Neural progenitor cell (in vitro differentiated cells): ENCODE data around the gene METRNL. TPM values are rescaled to one million over a fixed set of nuclear protein-coding genes. Genes with fewer than 3 reads are reported as not detected.

ENCODE experiments used
- DNase-seq: peaks from one replicate; pipeline ENCODE4 v3.0.0-alpha.2; 2016; ENCODE audit warnings: low spot score
- H2AFZ ChIP-seq: fragments of 200-600 bp; sonication (generic); replicated peaks from 2 replicates; pipeline ENCODE4 v1.6.1; 2016; ENCODE audit warnings: antibody characterized with exemption
- H3F3A ChIP-seq: fragments of 200-600 bp; sonication (generic); 2 replicates; pipeline ENCODE4 v1.6.1; 2016; ENCODE audit warnings: antibody characterized with exemption, low read depth
- H3K27ac ChIP-seq: fragments of 200-600 bp; sonication (generic); 2 replicates; pipeline ENCODE4 v1.5.1; 2016; ENCODE audit warnings: mild to moderate bottlenecking
- H3K27me3 ChIP-seq: fragments of 200-600 bp; sonication (generic); 2 replicates; pipeline ENCODE4 v1.6.1; 2016; ENCODE audit warnings: mild to moderate bottlenecking, moderate library complexity
- H3K36me3 ChIP-seq: fragments of 200-600 bp; sonication (generic); 2 replicates; pipeline ENCODE4 v1.5.1; 2016
- H3K4me1 ChIP-seq: fragments of 200-600 bp; sonication (generic); 2 replicates; pipeline ENCODE4 v1.6.1; 2016; ENCODE audit warnings: mixed run types
- H3K4me2 ChIP-seq: fragments of 200-600 bp; sonication (generic); 2 replicates; pipeline ENCODE4 v1.6.1; 2016
- H3K4me3 ChIP-seq: fragments of 200-600 bp; sonication (generic); 2 replicates; pipeline ENCODE4 v1.5.1; 2016
- H3K79me2 ChIP-seq: fragments of 200-600 bp; sonication (generic); 2 replicates; pipeline ENCODE4 v1.6.1; 2016; ENCODE audit warnings: low read depth
- H3K9ac ChIP-seq: fragments of 200-600 bp; sonication (generic); 2 replicates; pipeline ENCODE4 v1.6.1; 2016
- H3K9me3 ChIP-seq: fragments of 200-600 bp; sonication (generic); 2 replicates; pipeline ENCODE4 v1.5.1; 2016; ENCODE audit warnings: low read depth
- H4K20me1 ChIP-seq: fragments of 200-600 bp; sonication (generic); 2 replicates; pipeline ENCODE4 v1.6.1; 2016; ENCODE audit warnings: low read depth
- H3K27ac Mint-ChIP-seq: 3 replicates; pipeline ENCODE4 v1.8.0; 2021; ENCODE audit warnings: mixed read lengths
- H3K27me3 Mint-ChIP-seq: 2 replicates; pipeline ENCODE4 v1.8.0; 2022; ENCODE audit warnings: low read depth, mild to moderate bottlenecking, inconsistent platforms, moderate library complexity, mixed read lengths; ENCODE audit not compliant: insufficient read depth
- H3K36me3 Mint-ChIP-seq: 3 replicates; pipeline ENCODE4 v1.8.0; 2021; ENCODE audit warnings: mixed read lengths
- H3K4me1 Mint-ChIP-seq: 3 replicates; pipeline ENCODE4 v1.8.0; 2021; ENCODE audit warnings: mixed read lengths
- H3K4me3 Mint-ChIP-seq: 3 replicates; pipeline ENCODE4 v1.8.0; 2021; ENCODE audit warnings: mild to moderate bottlenecking, moderate library complexity, mixed read lengths
- H3K9me3 Mint-ChIP-seq: 3 replicates; pipeline ENCODE4 v1.8.0; 2020; ENCODE audit warnings: mixed read lengths
- EZH2 ChIP-seq: fragments of 200-600 bp; sonication (generic); IDR thresholded peaks from 2 replicates; pipeline ENCODE4 v1.6.1; 2017; ENCODE audit warnings: antibody characterized with exemption, mild to moderate bottlenecking, moderate library complexity
- EZH2phosphoT487 ChIP-seq: fragments of 200-600 bp; sonication (generic); IDR thresholded peaks from 2 replicates; pipeline ENCODE4 v1.6.1; 2017; ENCODE audit warnings: antibody characterized with exemption
- total RNA-seq: library from RNA; depleted of rRNA; stranded (reverse); fragments of >200 nt; gene quantifications from 2 replicates; pipeline ENCODE4 v1.2.3, GENCODE V29; 2015; ENCODE audit warnings: low replicate concordance
- TF ChIP-seq, protein P1 (sequence below): fragments of 200-600 bp; sonication (generic); IDR thresholded peaks from 2 replicates; pipeline ENCODE4 v1.5.1; 2017; ENCODE audit warnings: antibody characterized with exemption, mild to moderate bottlenecking

METRNL gene
- total RNA-seq, 1 donor from 2014 or later, result 3.6 TPM

- H3K4me1 Mint-ChIP-seq, result peaks cover 42% of the 10 kb centered on the region
- no peaks in the 10 kb centered on the region for H3K36me3 Mint-ChIP-seq
- H4K20me1 ChIP-seq, result no peaks in the 10 kb centered on the region
- H2AFZ ChIP-seq, result no peak overlapping the region
- TF ChIP-seq EZH2 (no peak), EZH2phosphoT487 (no peak)
- TF ChIP-seq, protein P1, sequence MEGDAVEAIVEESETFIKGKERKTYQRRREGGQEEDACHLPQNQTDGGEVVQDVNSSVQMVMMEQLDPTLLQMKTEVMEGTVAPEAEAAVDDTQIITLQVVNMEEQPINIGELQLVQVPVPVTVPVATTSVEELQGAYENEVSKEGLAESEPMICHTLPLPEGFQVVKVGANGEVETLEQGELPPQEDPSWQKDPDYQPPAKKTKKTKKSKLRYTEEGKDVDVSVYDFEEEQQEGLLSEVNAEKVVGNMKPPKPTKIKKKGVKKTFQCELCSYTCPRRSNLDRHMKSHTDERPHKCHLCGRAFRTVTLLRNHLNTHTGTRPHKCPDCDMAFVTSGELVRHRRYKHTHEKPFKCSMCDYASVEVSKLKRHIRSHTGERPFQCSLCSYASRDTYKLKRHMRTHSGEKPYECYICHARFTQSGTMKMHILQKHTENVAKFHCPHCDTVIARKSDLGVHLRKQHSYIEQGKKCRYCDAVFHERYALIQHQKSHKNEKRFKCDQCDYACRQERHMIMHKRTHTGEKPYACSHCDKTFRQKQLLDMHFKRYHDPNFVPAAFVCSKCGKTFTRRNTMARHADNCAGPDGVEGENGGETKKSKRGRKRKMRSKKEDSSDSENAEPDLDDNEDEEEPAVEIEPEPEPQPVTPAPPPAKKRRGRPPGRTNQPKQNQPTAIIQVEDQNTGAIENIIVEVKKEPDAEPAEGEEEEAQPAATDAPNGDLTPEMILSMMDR, result no peak
- DNase-seq, result no peak
- H3K9me3 ChIP-seq, result no peaks in the 10 kb centered on the region
- no peaks in the 10 kb centered on the region for H3K36me3 ChIP-seq
- H3K27me3 ChIP-seq, result peaks cover 34% of the 10 kb centered on the region
- H3K27me3 Mint-ChIP-seq, result peaks cover 24% of the 10 kb centered on the region
- peaks cover 2% of the 10 kb centered on the region for H3K9me3 Mint-ChIP-seq
- H3F3A ChIP-seq, result peaks cover 5% of the 10 kb centered on the region
- peaks cover 7% of the 10 kb centered on the region for H3K4me1 ChIP-seq
- no peak overlapping the region for H3K4me3 Mint-ChIP-seq
- H3K9ac ChIP-seq, result no peak overlapping the region
- no peak overlapping the region for H3K27ac ChIP-seq
- no peak overlapping the region for H3K4me3 ChIP-seq
- no peak overlapping the region for H3K27ac Mint-ChIP-seq
- no peak overlapping the region for H3K4me2 ChIP-seq
- no peaks in the 10 kb centered on the region for H3K79me2 ChIP-seq
Measured at GRCh38 chr17:83116311-83116771, 36.9 kb downstream of the METRNL start.

DNA sequence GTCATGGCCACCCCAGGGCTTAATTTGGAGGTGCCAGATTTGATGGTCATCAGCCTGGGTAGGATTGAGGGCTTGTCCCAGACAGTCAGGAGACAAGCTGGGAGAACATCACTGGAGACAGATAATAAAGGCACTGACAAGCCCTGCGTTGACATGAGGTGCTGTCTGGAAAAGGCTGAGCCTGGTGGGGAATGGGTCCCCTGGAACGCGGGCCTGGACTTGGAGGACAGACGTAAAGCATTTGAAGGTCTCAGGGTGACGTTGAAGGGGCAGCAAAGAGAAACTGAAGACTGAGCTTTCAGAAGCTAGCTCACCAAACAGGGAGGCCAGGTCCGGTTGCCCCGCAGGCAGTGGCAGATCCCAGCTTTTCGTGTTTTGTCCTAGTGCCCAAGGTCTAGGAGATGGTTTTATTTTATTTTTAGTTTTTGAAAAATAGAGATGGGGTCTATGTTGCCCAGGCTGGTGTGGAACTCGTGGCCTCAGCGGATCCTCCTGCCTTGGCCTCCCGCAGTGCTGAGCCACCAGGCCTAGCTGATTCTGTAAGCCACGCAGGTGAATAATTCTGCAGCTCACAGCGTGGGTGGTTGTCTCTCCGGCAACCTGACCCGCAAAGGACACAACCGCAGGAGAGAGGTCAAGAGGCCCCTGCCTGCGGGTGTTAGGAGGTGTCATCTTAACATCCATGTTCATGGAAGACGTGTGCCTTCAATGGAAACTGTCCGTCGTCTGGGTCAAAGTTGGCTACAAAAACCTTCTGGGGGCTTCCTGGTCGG is 37.6 kb downstream of the METRNL start:
- H3K79me2 ChIP-seq, result no peaks in the 10 kb centered on the region
- no peak for DNase-seq
- H3K27ac ChIP-seq, result no peak overlapping the region
- H3K27me3 ChIP-seq, result peaks cover 40% of the 10 kb centered on the region
- no peaks in the 10 kb centered on the region for H3K9me3 ChIP-seq
- no peak for TF ChIP-seq EZH2
- TF ChIP-seq EZH2phosphoT487, result no peak
- TF ChIP-seq, protein P1, result no peak
- H3K4me1 ChIP-seq, result peaks cover 7% of the 10 kb centered on the region
- Mint-ChIP-seq H3K9me3 (peaks cover 4% of the 10 kb centered on the region), H3K4me3 (no peak overlapping the region), H3K36me3 (no peaks in the 10 kb centered on the region), H3K4me1 (peaks cover 42% of the 10 kb centered on the region), H3K27ac (no peak overlapping the region), H3K27me3 (peaks cover 27% of the 10 kb centered on the region)
- peaks cover 5% of the 10 kb centered on the region for H3F3A ChIP-seq
- no peak overlapping the region for H3K4me3 ChIP-seq
- H4K20me1 ChIP-seq, result no peaks in the 10 kb centered on the region
- no peak overlapping the region for H3K4me2 ChIP-seq
- no peak overlapping the region for H3K9ac ChIP-seq
- no peak overlapping the region for H2AFZ ChIP-seq
- H3K36me3 ChIP-seq, result no peaks in the 10 kb centered on the region

GRCh38 chr17:83117583-83117982 is 38.2 kb downstream of the METRNL start:
- H3K27ac Mint-ChIP-seq, result no peak overlapping the region
- no peak overlapping the region for H3K4me3 Mint-ChIP-seq
- Histone ChIP-seq H3K27me3 (peaks cover 46% of the 10 kb centered on the region), H3K4me1 (peaks cover 7% of the 10 kb centered on the region), H2AFZ (no peak overlapping the region), H3K9ac (no peak overlapping the region), H3K79me2 (no peaks in the 10 kb centered on the region), H3K4me3 (no peak overlapping the region), H3F3A (peaks cover 5% of the 10 kb centered on the region), H4K20me1 (no peaks in the 10 kb centered on the region), H3K27ac (no peak overlapping the region), H3K36me3 (no peaks in the 10 kb centered on the region), H3K4me2 (no peak overlapping the region), H3K9me3 (no peaks in the 10 kb centered on the region)
- H3K9me3 Mint-ChIP-seq, result peaks cover 4% of the 10 kb centered on the region
- TF ChIP-seq, protein P1, result no peak
- TF ChIP-seq EZH2phosphoT487 (no peak), EZH2 (no peak)
- DNase-seq, result no peak
- no peaks in the 10 kb centered on the region for H3K36me3 Mint-ChIP-seq
- peaks cover 37% of the 10 kb centered on the region for H3K4me1 Mint-ChIP-seq
- peaks cover 31% of the 10 kb centered on the region for H3K27me3 Mint-ChIP-seq
